CD4-positive, alpha-beta T cell treated with Interferon gamma for 1 hour (primary cell): Measurements from ENCODE around the gene LRRC27.

Experiments used
- DNase-seq: peaks from one replicate; pipeline ENCODE4 v3.0.0-alpha.2; 2020

LRRC27 gene

GRCh38 chr10:132405463-132405991, 73.5 kb downstream of the LRRC27 start:
- DNase-seq: no peak

- no peak for DNase-seq
These were observed 74.2 kb downstream of the LRRC27 start for GRCh38 chr10:132406181-132406580.

- DNase-seq: no peak
These were observed 74.8 kb downstream of the LRRC27 start for GRCh38 chr10:132406750-132407149.

- DNase-seq: no peak
These were observed 75.3 kb downstream of the LRRC27 start for GRCh38 chr10:132407243-132407746.

- peak; percentile 17 for DNase-seq
These were observed 75.9 kb downstream of the LRRC27 start for GRCh38 chr10:132407846-132408278.

GRCh38 chr10:132408367-132408781, 76.4 kb downstream of the LRRC27 start:
- no peak for DNase-seq

- DNase-seq: no peak
These were observed 77.1 kb downstream of the LRRC27 start for GRCh38 chr10:132408823-132409666.

- no peak for DNase-seq
These were observed 77.7 kb downstream of the LRRC27 start for GRCh38 chr10:132409667-132410028.

- no peak for DNase-seq
These were observed 78.2 kb downstream of the LRRC27 start for GRCh38 chr10:132410056-132410778.

- no peak for DNase-seq
These were observed 79.0 kb downstream of the LRRC27 start for GRCh38 chr10:132410779-132411532.

GRCh38 chr10:132411561-132412253, 79.7 kb downstream of the LRRC27 start:
- no peak for DNase-seq

- no peak for DNase-seq
These were observed 80.6 kb downstream of the LRRC27 start for GRCh38 chr10:132412316-132413192.

- no peak for DNase-seq
These were observed 81.5 kb downstream of the LRRC27 start for GRCh38 chr10:132413226-132414205.

- DNase-seq: no peak
These were observed 82.5 kb downstream of the LRRC27 start for GRCh38 chr10:132414402-132415016.

- DNase-seq: no peak
These were observed 83.3 kb downstream of the LRRC27 start for GRCh38 chr10:132415255-132415654.

- DNase-seq: no peak
These were observed 84.0 kb downstream of the LRRC27 start for GRCh38 chr10:132415956-132416355.

GRCh38 chr10:132416566-132417256, 84.7 kb downstream of the LRRC27 start:
- no peak for DNase-seq

- no peak for DNase-seq
These were observed 85.4 kb downstream of the LRRC27 start for GRCh38 chr10:132417257-132417910.
